Upper lobe of right lung (tissue), 1 donor: Measurements from ENCODE around the gene KLRG1. TPM values are rescaled to one million over a fixed set of nuclear protein-coding genes. Genes with fewer than 3 reads are reported as not detected.

Experiments
- ATAC-seq: fragments of 200-7000 bp; cut with Tn5 transposase; one replicate; pipeline ENCODE4 v1.9.1; 2020; ENCODE audit warnings: mild to moderate bottlenecking, moderate library complexity
- DNase-seq: peaks from one replicate; pipeline ENCODE4 v3.0.0-alpha.2; 2020
- H3K27ac ChIP-seq: fragments of 200-600 bp; one replicate; pipeline ENCODE4 v1.8.0; 2022
- H3K27me3 ChIP-seq: fragments of 200-600 bp; one replicate; pipeline ENCODE4 v1.8.0; 2022; ENCODE audit warnings: mild to moderate bottlenecking
- H3K36me3 ChIP-seq: fragments of 200-600 bp; one replicate; pipeline ENCODE4 v1.8.0; 2022
- H3K4me1 ChIP-seq: fragments of 200-600 bp; one replicate; pipeline ENCODE4 v1.8.0; 2022
- H3K4me3 ChIP-seq: fragments of 200-600 bp; one replicate; pipeline ENCODE4 v1.8.0; 2022; ENCODE audit warnings: mild to moderate bottlenecking
- H3K9me3 ChIP-seq: fragments of 200-600 bp; one replicate; pipeline ENCODE4 v1.8.0; 2022
- CTCF ChIP-seq: fragments of 200-600 bp; IDR thresholded peaks from one replicate; pipeline ENCODE4 v1.8.0; 2022; ENCODE audit warnings: antibody characterized with exemption
- intact Hi-C: fragments of 100-400 bp; cut with DNase I; formaldehyde crosslinking; loops from one replicate; pipeline ENCODE4 v1.11.0; 2022
- total RNA-seq: library from RNA; stranded (reverse); fragmentation: NEBNext Ultra II Directional; extraction: Animal tissue kit (Norgen Biotek cat#: 25700); gene quantifications from one replicate; pipeline ENCODE4 v1.2.1, GENCODE V29; 2021
- donor health status: DM: no; HTN: yes; CAD: no; lungs with severe emphysema.

The KLRG1 gene
- total RNA-seq, 1 donor from 2014 or later: 3.3 TPM

GRCh38 chr12:8960176-8960575 is 29.2 kb upstream of the KLRG1 start:
- no peaks in the 10 kb centered on the region for H3K9me3 ChIP-seq
- DNase-seq: no peak
- ATAC-seq: no peak
- intact Hi-C loops: no loop called here
- no peaks in the 10 kb centered on the region for H3K27me3 ChIP-seq
- H3K27ac ChIP-seq: no peak overlapping the region
- no peaks in the 10 kb centered on the region for H3K4me1 ChIP-seq
- no peak for TF ChIP-seq CTCF
- no peak overlapping the region for H3K4me3 ChIP-seq
- no peaks in the 10 kb centered on the region for H3K36me3 ChIP-seq

- ATAC-seq (no peak), DNase-seq (no peak)
- H3K9me3 ChIP-seq: no peaks in the 10 kb centered on the region
- no peak overlapping the region for H3K27ac ChIP-seq
- H3K36me3 ChIP-seq: no peaks in the 10 kb centered on the region
- no peaks in the 10 kb centered on the region for H3K27me3 ChIP-seq
- no peak overlapping the region for H3K4me3 ChIP-seq
- TF ChIP-seq CTCF: no peak
- intact Hi-C loops: no loop called here
- H3K4me1 ChIP-seq: no peaks in the 10 kb centered on the region
Observed at GRCh38 chr12:8968761-8969160, 20.6 kb upstream of the KLRG1 start.

- no peak for TF ChIP-seq CTCF
- no peak for ATAC-seq
- no peak for DNase-seq
- H3K27me3 ChIP-seq: no peaks in the 10 kb centered on the region
- intact Hi-C loops: no loop called here
- no peak overlapping the region for H3K27ac ChIP-seq
- no peaks in the 10 kb centered on the region for H3K4me1 ChIP-seq
- H3K9me3 ChIP-seq: no peaks in the 10 kb centered on the region
- no peaks in the 10 kb centered on the region for H3K36me3 ChIP-seq
- no peak overlapping the region for H3K4me3 ChIP-seq
Observed at GRCh38 chr12:8969861-8970411, 19.4 kb upstream of the KLRG1 start.

- no peaks in the 10 kb centered on the region for H3K4me1 ChIP-seq
- no peaks in the 10 kb centered on the region for H3K36me3 ChIP-seq
- H3K9me3 ChIP-seq: no peaks in the 10 kb centered on the region
- no peak overlapping the region for H3K4me3 ChIP-seq
- H3K27me3 ChIP-seq: no peaks in the 10 kb centered on the region
- DNase-seq: no peak
- ATAC-seq: no peak
- no peak for TF ChIP-seq CTCF
- intact Hi-C loops: no loop called here
- H3K27ac ChIP-seq: no peak overlapping the region
Observed at GRCh38 chr12:8970432-8970831, 18.9 kb upstream of the KLRG1 start.

GRCh38 chr12:8980137-8980536 is 9.2 kb upstream of the KLRG1 start:
- intact Hi-C loops: no loop called here
- Histone ChIP-seq H3K27me3 (no peaks in the 10 kb centered on the region), H3K4me1 (no peaks in the 10 kb centered on the region), H3K36me3 (no peaks in the 10 kb centered on the region), H3K4me3 (no peak overlapping the region), H3K27ac (no peak overlapping the region), H3K9me3 (peaks cover 8% of the 10 kb centered on the region)
- TF ChIP-seq CTCF: no peak
- ATAC-seq (no peak), DNase-seq (no peak)

- intact Hi-C loops: no loop called here
- no peak for DNase-seq
Observed at GRCh38 chr12:8985213-8985754, 4.1 kb upstream of the KLRG1 start.

More at GRCh38 chr12:8985213-8985754, 4.1 kb upstream of the KLRG1 start:
- H3K4me1 ChIP-seq: peaks cover 4% of the 10 kb centered on the region
- no peak overlapping the region for H3K27ac ChIP-seq
- H3K27me3 ChIP-seq: no peaks in the 10 kb centered on the region
- H3K4me3 ChIP-seq: no peak overlapping the region
- peaks cover 2% of the 10 kb centered on the region for H3K9me3 ChIP-seq
- no peak for TF ChIP-seq CTCF
- ATAC-seq: peak; percentile 15
- H3K36me3 ChIP-seq: no peaks in the 10 kb centered on the region
